ENCODE data around the gene MYL11.

GRCh38 chr16:30354423-30355143 lies 20.0 kb upstream of the MYL11 start:
- TF ChIP-seq CTCF (IDR thresholded peaks at IDR 0.05; ENCODE audit: low read length) (no peak), EZH2 (IDR thresholded peaks at IDR 0.05; ENCODE audit: borderline replicate concordance, low read length) (no peak)
